LNCaP clone FGC (cell line): Measurements from ENCODE around the gene BUB3.
A peak's percentile ranks its signal among the peaks of the same experiment; 100 is the strongest.

ENCODE experiments used
- DNase-seq: peaks from one replicate; pipeline ENCODE4 v3.0.0-alpha.2; 2011; ENCODE audit warnings: low read depth
- H3K4me3 ChIP-seq: 2 replicates; pipeline ENCODE4 v1.5.1; 2011; ENCODE audit warnings: mild to moderate bottlenecking, low read depth, low read length, control low read depth
- CTCF ChIP-seq: IDR thresholded peaks from 2 replicates; pipeline ENCODE4 v1.5.1; 2012; ENCODE audit warnings: mild to moderate bottlenecking; ENCODE audit not compliant: control insufficient read depth, insufficient read depth; ENCODE audit errors: extremely low read depth

The BUB3 gene

GRCh38 chr10:123154092-123154710 is at the start of gene BUB3:
Gene BUB3, plus strand, starts transcription at chr10:123154402. Its CDS starts 516 bp downstream, at chr10:123154918.
- DNase-seq = peak; percentile 99
- no peak for TF ChIP-seq CTCF
- H3K4me3 ChIP-seq = peak within 1 kb of the TSS; percentile 95

GRCh38 chr10:123109466-123109865 is 44.7 kb upstream of the BUB3 start:
- DNase-seq = no peak
- TF ChIP-seq CTCF = no peak
- no peak overlapping the region for H3K4me3 ChIP-seq

GRCh38 chr10:123117644-123118417 is 36.4 kb upstream of the BUB3 start:
- no peak for TF ChIP-seq CTCF
- no peak for DNase-seq
- H3K4me3 ChIP-seq = no peak overlapping the region

- TF ChIP-seq CTCF = no peak
- no peak overlapping the region for H3K4me3 ChIP-seq
- DNase-seq = no peak
Measured at GRCh38 chr10:123119081-123119480, 35.1 kb upstream of the BUB3 start.

- DNase-seq = no peak
- no peak for TF ChIP-seq CTCF
- H3K4me3 ChIP-seq = no peak overlapping the region
Measured at GRCh38 chr10:123126246-123126645, 28.0 kb upstream of the BUB3 start.

- no peak for TF ChIP-seq CTCF
- DNase-seq = no peak
Measured at GRCh38 chr10:123129618-123130271, 24.5 kb upstream of the BUB3 start.

More at GRCh38 chr10:123129618-123130271, 24.5 kb upstream of the BUB3 start:
- H3K4me3 ChIP-seq = no peak overlapping the region
